HL-60 (cell line): ENCODE measurements around the gene CHCHD6.

Experiments
- DNase-seq, 2 experiments: peaks; one replicate each; pipeline ENCODE4 v3.0.0-alpha.2; 2010 to 2020; ENCODE audit warnings: low read depth in 1 of 2, low spot score in 1 of 2
- H3K27ac ChIP-seq: fragments of 250-450 bp; sonication (Bioruptor Pico); replicated peaks from 2 replicates; pipeline ENCODE4 v1.5.1; 2020; ENCODE audit warnings: mild to moderate bottlenecking, moderate library complexity
- H3K27me3 ChIP-seq: fragments of 250-450 bp; sonication (Bioruptor Pico); 2 replicates; pipeline ENCODE4 v1.5.1; 2021; ENCODE audit warnings: mild to moderate bottlenecking, moderate library complexity; ENCODE audit not compliant: insufficient read depth, poor library complexity, severe bottlenecking
- H3K4me3 ChIP-seq: replicated peaks from 2 replicates; pipeline ENCODE4 v1.5.1; 2011; ENCODE audit warnings: mild to moderate bottlenecking, control low read depth, low read length; ENCODE audit not compliant: insufficient read depth
- CTCF ChIP-seq: IDR thresholded peaks from one replicate; pipeline ENCODE4 v1.5.1; 2011; ENCODE audit warnings: low read length, control low read depth, inconsistent platforms; ENCODE audit not compliant: insufficient read depth
- GABPA ChIP-seq: IDR thresholded peaks from 2 replicates; pipeline ENCODE4 v1.6.1; 2012; ENCODE audit warnings: low read depth
- POLR2AphosphoS5 ChIP-seq: IDR thresholded peaks from 2 replicates; pipeline ENCODE4 v1.6.1; 2012; ENCODE audit warnings: low read depth
- REST ChIP-seq: IDR thresholded peaks from 2 replicates; pipeline ENCODE4 v1.6.1; 2012; ENCODE audit warnings: low read depth; ENCODE audit not compliant: insufficient replicate concordance
- SPI1 ChIP-seq: IDR thresholded peaks from 2 replicates; pipeline ENCODE4 v1.6.1; 2012; ENCODE audit warnings: low read depth, mild to moderate bottlenecking, borderline replicate concordance

The CHCHD6 gene

GRCh38 chr3:127000119-127000518, 296.1 kb downstream of the CHCHD6 start:
- Histone ChIP-seq H3K27me3 (no peaks in the 10 kb centered on the region), H3K4me3 (no peak overlapping the region), H3K27ac (no peak overlapping the region)
- no peak for DNase-seq
- TF ChIP-seq REST (no peak), POLR2AphosphoS5 (no peak)

GRCh38 chr3:127000761-127001160, 296.7 kb downstream of the CHCHD6 start:
- no peaks in the 10 kb centered on the region for H3K27me3 ChIP-seq
- H3K27ac ChIP-seq, result no peak overlapping the region
- TF ChIP-seq REST (no peak), CTCF (no peak), SPI1 (no peak)
- no peak for DNase-seq
- H3K4me3 ChIP-seq, result no peak overlapping the region

- DNase-seq, result no peak
- no peaks in the 10 kb centered on the region for H3K27me3 ChIP-seq
- no peak overlapping the region for H3K4me3 ChIP-seq
- H3K27ac ChIP-seq, result no peak overlapping the region
- no peak for TF ChIP-seq SPI1
- no peak for TF ChIP-seq POLR2AphosphoS5
Measured at GRCh38 chr3:127001486-127002194, 297.6 kb downstream of the CHCHD6 start.

- no peak overlapping the region for H3K4me3 ChIP-seq
- TF ChIP-seq REST (no peak), GABPA (no peak), CTCF (no peak), SPI1 (no peak)
- no peak for DNase-seq
- H3K27me3 ChIP-seq, result no peaks in the 10 kb centered on the region
- H3K27ac ChIP-seq, result no peak overlapping the region
Measured at GRCh38 chr3:127002195-127003174, 298.4 kb downstream of the CHCHD6 start.
